Psoas muscle (tissue), 8 donors: ENCODE data around the gene DOCK2. TPM values are rescaled to one million over a fixed set of nuclear protein-coding genes. Genes with fewer than 3 reads are reported as not detected.
A peak's percentile ranks its signal among the peaks of the same experiment; 100 is the strongest.

Source experiments
- ATAC-seq, 4 donors: fragments of 200-7000 bp; cut with Tn5 transposase; one replicate each; pipeline ENCODE4 v1.9.1; 2020; ENCODE audit warnings: moderate library complexity in 3 of 4, mild to moderate bottlenecking in 2 of 4
- DNase-seq, 2 donors: peaks; one replicate each; pipeline ENCODE4 v3.0.0-alpha.2; 2020
- H3K27ac ChIP-seq: fragments of 200-600 bp; one replicate; pipeline ENCODE4 v1.8.0; 2022
- H3K27me3 ChIP-seq, 3 donors: fragments of 200-600 bp in 1 of 3; one replicate each; pipeline versions ENCODE4 v1.6.1 to v1.8.0; 2013 to 2022; ENCODE audit warnings: low read length in 2 of 3, mild to moderate bottlenecking in 2 of 3, moderate library complexity in 1 of 3; ENCODE audit not compliant: insufficient read depth in 3 of 3
- H3K36me3 ChIP-seq, 2 donors: fragments of 200-600 bp in 1 of 2; one replicate each; pipeline versions ENCODE4 v1.6.1 to v1.8.0; 2013 to 2022; ENCODE audit warnings: low read depth in 1 of 2, mild to moderate bottlenecking in 1 of 2, moderate library complexity in 1 of 2; ENCODE audit not compliant: insufficient read depth in 1 of 2
- H3K4me1 ChIP-seq: fragments of 200-600 bp; one replicate; pipeline ENCODE4 v1.8.0; 2022
- H3K4me3 ChIP-seq: fragments of 200-600 bp; one replicate; pipeline ENCODE4 v1.8.0; 2022; ENCODE audit warnings: mild to moderate bottlenecking
- H3K9me3 ChIP-seq: fragments of 200-600 bp; one replicate; pipeline ENCODE4 v1.8.0; 2022
- CTCF ChIP-seq: fragments of 200-600 bp; IDR thresholded peaks from one replicate; pipeline ENCODE4 v1.8.0; 2022; ENCODE audit warnings: antibody characterized with exemption
- WGBS, 3 donors: extraction: QIAGEN DNeasy Blood & Tissue Kit; methylation state at CpG; one replicate each; pipeline versions ENCODE4 v1.1.6 to v1.1.7; 2013; 5-methylcytosine and 5-hydroxymethylcytosine counted together
- intact Hi-C, 2 donors: fragments of 100-400 bp; cut with DNase I; formaldehyde crosslinking; loops; one replicate each; pipeline versions ENCODE4 v1.11.0 to v1.14.2; 2022
- polyA plus RNA-seq, 3 donors: library from polyadenylated mRNA; stranded (reverse); fragments of 200-250 nt; gene quantifications; one replicate each; pipeline ENCODE4 v1.2.3, GENCODE V29; 2013
- total RNA-seq, 4 donors: library from RNA; stranded (reverse); fragmentation: NEBNext Ultra II Directional in 2 of 4; extraction: Animal tissue kit (Norgen Biotek cat#: 25700) in 2 of 4; gene quantifications; one replicate each; pipeline versions ENCODE4 v1.2.1 to v1.2.4, GENCODE V29; 2021 to 2023
- donor health status: healthy with polysubstance abuse.
- donor health status: DM: no; HTN: no; CAD: no; lungs with moderate emphysema.
- donor health status: Bipolar disorder and iron deficiency.
- donor health status: healthy.
- donor health status: DM: yes; HTN: yes; CAD: no.
- donor health status: DM: no; HTN: no; CAD: no.
- donor health status: DM: no; HTN: no; CAD: no.
- donor health status: DM: yes; HTN: yes; CAD: no.

Gene DOCK2
- total and polyA plus RNA-seq, 7 donors = 0.37 to 4.4 (median 3.5) TPM

GRCh38 chr5:169634606-169635005, 2.5 kb upstream of the DOCK2 start:
- no peak for TF ChIP-seq CTCF
- intact Hi-C loops = no loop called here
- DNase-seq (no peak), ATAC-seq (no peak)
- no peaks in the 10 kb centered on the region for H3K4me1 ChIP-seq
- peaks cover 0 to 14% (median 6%) of the 10 kb centered on the region in 3 donors for H3K27me3 ChIP-seq
- H3K27ac ChIP-seq = no peak overlapping the region
- no peaks in the 10 kb centered on the region for H3K9me3 ChIP-seq
- no peak overlapping the region for H3K4me3 ChIP-seq
- WGBS, 3 donors = 64 to 79% (median 67%) methylated on average over 1 of the region's 1 CpG
- no peaks in the 10 kb centered on the region for H3K36me3 ChIP-seq

- no peaks in the 10 kb centered on the region for H3K4me1 ChIP-seq
- H3K27me3 ChIP-seq = peaks cover 0 to 14% (median 6%) of the 10 kb centered on the region in 3 donors
- no peaks in the 10 kb centered on the region for H3K36me3 ChIP-seq
- TF ChIP-seq CTCF = no peak
- ATAC-seq (no peak), DNase-seq (no peak)
- 70 to 85% (median 78%) methylated on average over 1 of the region's 1 CpG for WGBS, 3 donors
- no peak overlapping the region for H3K4me3 ChIP-seq
- H3K27ac ChIP-seq = no peak overlapping the region
- H3K9me3 ChIP-seq = no peaks in the 10 kb centered on the region
- intact Hi-C loops = no loop called here
Measured at GRCh38 chr5:169635936-169636335, 1.1 kb upstream of the DOCK2 start.

- H3K9me3 ChIP-seq = no peaks in the 10 kb centered on the region
- peak overlapping the region; percentile 52 for H3K4me3 ChIP-seq
- no peak overlapping the region for H3K27ac ChIP-seq
- 34 to 44% (median 35%) methylated on average over 23 of the region's 23 CpGs for WGBS, 3 donors
- DNase-seq = no peak
- H3K36me3 ChIP-seq = no peaks in the 10 kb centered on the region
- no peak for ATAC-seq
- intact Hi-C loops = no loop called here
- no peaks in the 10 kb centered on the region for H3K4me1 ChIP-seq
- H3K27me3 ChIP-seq = peaks cover 0 to 14% (median 8%) of the 10 kb centered on the region in 3 donors
- no peak for TF ChIP-seq CTCF
Measured at GRCh38 chr5:169636477-169637084, 494 bp upstream of the DOCK2 start.

- no peak for ATAC-seq
- no peaks in the 10 kb centered on the region for H3K36me3 ChIP-seq
- no peak for DNase-seq
- H3K27ac ChIP-seq = no peak overlapping the region
- 16 to 18% (median 18%) methylated on average over 16 to 18 of the region's 18 CpGs for WGBS, 3 donors
- H3K4me3 ChIP-seq = peak overlapping the region; percentile 52
- no peak for TF ChIP-seq CTCF
- H3K4me1 ChIP-seq = no peaks in the 10 kb centered on the region
- H3K27me3 ChIP-seq = peaks cover 0 to 14% (median 8%) of the 10 kb centered on the region in 3 donors
- intact Hi-C loops = no loop called here
- no peaks in the 10 kb centered on the region for H3K9me3 ChIP-seq
Measured at GRCh38 chr5:169637549-169638121, 560 bp downstream of the DOCK2 start.

GRCh38 chr5:169641253-169641652, 4.2 kb downstream of the DOCK2 start:
- ATAC-seq = no peak

More at GRCh38 chr5:169641253-169641652, 4.2 kb downstream of the DOCK2 start:
- H3K27ac ChIP-seq = no peak overlapping the region
- TF ChIP-seq CTCF = no peak
- H3K27me3 ChIP-seq = peaks cover 0 to 12% (median 6%) of the 10 kb centered on the region in 3 donors
- intact Hi-C loops = no loop called here
- H3K4me1 ChIP-seq = no peaks in the 10 kb centered on the region
- 9 to 21% (median 13%) methylated on average over 6 of the region's 6 CpGs for WGBS, 3 donors
- no peak for DNase-seq
- no peaks in the 10 kb centered on the region for H3K36me3 ChIP-seq
- no peaks in the 10 kb centered on the region for H3K9me3 ChIP-seq
- H3K4me3 ChIP-seq = no peak overlapping the region
